ENCODE results near the gene JPH3.

DNA sequence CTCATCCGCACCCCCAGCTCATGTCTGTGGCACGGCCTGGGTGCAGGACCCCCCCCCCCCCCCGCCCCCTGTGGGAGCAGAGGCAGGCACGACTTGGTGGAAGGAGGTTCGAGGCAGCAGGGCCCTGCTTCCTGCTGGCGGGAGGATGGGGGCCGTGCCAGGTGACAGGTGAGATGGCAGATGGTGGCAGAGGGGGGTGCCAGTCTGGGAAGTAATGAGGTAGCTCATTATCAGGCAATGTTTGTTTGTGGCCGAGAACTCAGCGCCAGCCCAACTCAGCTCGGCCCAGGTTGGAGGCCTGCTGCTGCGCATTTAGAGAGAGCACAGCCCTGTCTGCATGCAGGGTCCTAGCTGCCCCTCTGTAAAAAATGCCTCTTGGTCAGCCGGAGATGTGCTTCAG lies 40.1 kb upstream of the JPH3 start:
- TF ChIP-seq POLR2A (IDR thresholded peaks at IDR 0.05) (no peak), EP300 (IDR thresholded peaks at IDR 0.05) (no peak), POLR2AphosphoS5 (IDR thresholded peaks at IDR 0.05) (no peak)
- TF ChIP-seq, protein P1, sequence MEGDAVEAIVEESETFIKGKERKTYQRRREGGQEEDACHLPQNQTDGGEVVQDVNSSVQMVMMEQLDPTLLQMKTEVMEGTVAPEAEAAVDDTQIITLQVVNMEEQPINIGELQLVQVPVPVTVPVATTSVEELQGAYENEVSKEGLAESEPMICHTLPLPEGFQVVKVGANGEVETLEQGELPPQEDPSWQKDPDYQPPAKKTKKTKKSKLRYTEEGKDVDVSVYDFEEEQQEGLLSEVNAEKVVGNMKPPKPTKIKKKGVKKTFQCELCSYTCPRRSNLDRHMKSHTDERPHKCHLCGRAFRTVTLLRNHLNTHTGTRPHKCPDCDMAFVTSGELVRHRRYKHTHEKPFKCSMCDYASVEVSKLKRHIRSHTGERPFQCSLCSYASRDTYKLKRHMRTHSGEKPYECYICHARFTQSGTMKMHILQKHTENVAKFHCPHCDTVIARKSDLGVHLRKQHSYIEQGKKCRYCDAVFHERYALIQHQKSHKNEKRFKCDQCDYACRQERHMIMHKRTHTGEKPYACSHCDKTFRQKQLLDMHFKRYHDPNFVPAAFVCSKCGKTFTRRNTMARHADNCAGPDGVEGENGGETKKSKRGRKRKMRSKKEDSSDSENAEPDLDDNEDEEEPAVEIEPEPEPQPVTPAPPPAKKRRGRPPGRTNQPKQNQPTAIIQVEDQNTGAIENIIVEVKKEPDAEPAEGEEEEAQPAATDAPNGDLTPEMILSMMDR (IDR thresholded peaks at IDR 0.05), result no peak
